HUES64 (cell line): ENCODE measurements around the gene CHRNA5.
"Not testable (repeated sequence)": the region's sequence is repeated elsewhere in the genome, so short reads cannot be mapped to it uniquely, and the experiment has no call there.

Source experiments
- H3K27ac ChIP-seq: 2 replicates; pipeline ENCODE4 v1.7.0; 2013; ENCODE audit warnings: low read depth, low read length, inconsistent platforms
- H3K27me3 ChIP-seq: 2 replicates; pipeline ENCODE4 v1.6.1; 2013; ENCODE audit warnings: mild to moderate bottlenecking, low read length; ENCODE audit not compliant: insufficient read depth
- H3K36me3 ChIP-seq: 2 replicates; pipeline ENCODE4 v1.6.1; 2013; ENCODE audit warnings: mild to moderate bottlenecking, low read length; ENCODE audit not compliant: insufficient read depth
- H3K4me1 ChIP-seq: 2 replicates; pipeline ENCODE4 v1.6.1; 2013; ENCODE audit warnings: mild to moderate bottlenecking, low read length, moderate library complexity; ENCODE audit not compliant: insufficient read depth
- H3K4me3 ChIP-seq: 2 replicates; pipeline ENCODE4 v1.5.1; 2013; ENCODE audit warnings: mild to moderate bottlenecking, low read length, moderate library complexity
- H3K9ac ChIP-seq: 2 replicates; pipeline ENCODE4 v1.6.1; 2013; ENCODE audit warnings: mild to moderate bottlenecking, low read depth, low read length
- H3K9me3 ChIP-seq: 2 replicates; pipeline ENCODE4 v1.6.1; 2013; ENCODE audit warnings: low read depth, low read length; ENCODE audit not compliant: insufficient read depth
- WGBS: fragments of 150-250, 120-280 bp; methylation state at CpG from one replicate; pipeline ENCODE4 v1.1.7; 2013; ENCODE audit warnings: missing lambda C conversion rate; 5-methylcytosine and 5-hydroxymethylcytosine counted together

The CHRNA5 gene

DNA sequence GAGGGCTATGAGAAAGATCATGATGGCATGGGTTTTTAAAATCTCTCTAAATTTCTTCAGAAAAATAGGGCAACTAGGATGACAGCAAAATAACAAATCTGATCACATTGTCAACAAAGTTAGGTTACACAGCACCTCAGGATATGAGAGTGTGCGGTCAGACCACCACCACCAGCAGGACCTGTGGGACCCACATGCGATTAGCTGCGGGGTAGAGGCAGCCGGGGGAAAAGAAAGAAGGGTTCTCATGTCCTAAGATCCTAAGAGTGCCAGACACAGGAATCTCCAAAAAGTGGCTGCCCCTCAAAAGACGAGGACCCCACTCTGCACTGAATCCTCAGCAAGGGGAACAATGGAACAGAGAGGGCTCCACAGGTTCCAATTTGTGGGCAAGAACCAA lies 39.9 kb downstream of the CHRNA5 start:
- H3K36me3 ChIP-seq: peaks cover 13% of the 10 kb centered on the region
- 94% methylated on average over 5 of the region's 5 CpGs for WGBS
- H3K4me1 ChIP-seq: no peaks in the 10 kb centered on the region
- peaks cover 10% of the 10 kb centered on the region; the same call in 1 of the 2 replicates for H3K9me3 ChIP-seq
- no peaks in the 10 kb centered on the region for H3K27me3 ChIP-seq
- H3K27ac ChIP-seq: no peak overlapping the region
- H3K4me3 ChIP-seq: no peak overlapping the region
- H3K9ac ChIP-seq: no peak overlapping the region

DNA sequence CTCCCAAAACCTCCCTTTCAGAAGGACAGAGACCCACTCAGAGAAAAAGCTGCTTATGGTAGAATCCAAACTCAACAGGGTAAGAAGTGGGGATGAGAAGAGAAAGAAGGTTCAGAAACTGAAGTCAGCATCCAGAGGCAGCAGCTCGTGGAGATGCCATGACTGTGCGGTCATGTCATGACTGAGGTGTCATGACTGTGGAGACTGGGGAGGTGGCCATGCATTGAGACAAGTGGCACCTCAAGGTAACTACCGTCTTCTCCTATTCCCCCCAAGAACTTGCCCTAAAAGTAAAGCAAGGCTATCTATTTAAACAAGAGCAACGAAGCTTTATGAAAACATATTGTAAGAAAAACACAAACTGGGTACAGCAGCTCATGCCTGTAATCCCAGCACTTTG lies 40.4 kb downstream of the CHRNA5 start:
- WGBS: 95% methylated on average over 4 of the region's 4 CpGs
- no peak overlapping the region for H3K4me3 ChIP-seq

DNA sequence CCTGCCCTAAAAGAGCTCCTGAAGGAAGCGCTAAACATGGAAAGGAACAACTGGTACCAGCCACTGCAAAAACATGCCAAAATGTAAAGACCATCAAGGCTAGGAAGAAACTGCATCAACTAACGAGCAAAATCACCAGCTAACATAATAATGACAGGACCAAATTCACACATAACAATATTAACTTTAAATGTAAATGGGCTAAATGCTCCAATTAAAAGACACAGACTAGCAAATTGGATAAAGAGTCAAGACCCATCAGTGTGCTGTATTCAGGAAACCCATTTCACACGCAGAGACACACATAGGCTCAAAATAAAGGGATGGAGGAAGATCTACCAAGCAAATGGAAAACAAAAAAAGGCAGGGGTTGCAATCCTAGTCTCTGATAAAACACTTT lies 44.2 kb downstream of the CHRNA5 start:
- not testable (repeated sequence) for H3K4me3 ChIP-seq, H3K27me3 ChIP-seq, H3K4me1 ChIP-seq, H3K27ac ChIP-seq, H3K36me3 ChIP-seq, H3K9ac ChIP-seq
- H3K9me3 ChIP-seq: peaks cover 10% of the 10 kb centered on the region; the same call in 1 of the 2 replicates
- WGBS: no CpG with 5 or more reads among the region's 3 CpGs

More for the DNA sequence above, 40.4 kb downstream of the CHRNA5 start:
- H3K9ac ChIP-seq: no peak overlapping the region
- H3K9me3 ChIP-seq: peaks cover 10% of the 10 kb centered on the region; the same call in 1 of the 2 replicates
- no peak overlapping the region for H3K27ac ChIP-seq
- H3K36me3 ChIP-seq: peaks cover 13% of the 10 kb centered on the region
- H3K4me1 ChIP-seq: no peaks in the 10 kb centered on the region
- no peaks in the 10 kb centered on the region for H3K27me3 ChIP-seq

DNA sequence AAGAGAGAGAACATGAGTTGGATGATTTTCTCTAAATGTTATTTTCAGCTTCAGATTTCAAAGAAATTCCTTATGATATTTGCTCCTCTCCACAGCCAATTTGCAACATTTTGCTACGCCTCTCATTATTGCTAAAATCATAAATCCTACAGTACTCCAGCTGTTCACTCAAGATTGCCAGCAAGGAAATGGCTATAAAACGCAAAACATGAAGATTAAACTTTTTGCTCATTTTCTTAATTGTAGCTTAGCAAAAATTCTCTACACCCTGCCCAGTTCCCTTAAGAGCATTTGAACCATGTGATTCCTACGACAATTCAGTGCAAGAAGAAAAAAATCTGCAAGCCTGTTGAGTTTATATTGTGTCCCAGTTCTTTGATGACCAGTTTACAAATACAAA lies 48.7 kb downstream of the CHRNA5 start:
- peaks cover 5% of the 10 kb centered on the region for H3K27me3 ChIP-seq
- 96% methylated on average over 2 of the region's 3 CpGs for WGBS
- no peaks in the 10 kb centered on the region for H3K9me3 ChIP-seq
- H3K4me3 ChIP-seq: no peak overlapping the region
- no peak overlapping the region for H3K9ac ChIP-seq
- H3K36me3 ChIP-seq: no peaks in the 10 kb centered on the region
- no peak overlapping the region for H3K27ac ChIP-seq
- H3K4me1 ChIP-seq: no peaks in the 10 kb centered on the region

DNA sequence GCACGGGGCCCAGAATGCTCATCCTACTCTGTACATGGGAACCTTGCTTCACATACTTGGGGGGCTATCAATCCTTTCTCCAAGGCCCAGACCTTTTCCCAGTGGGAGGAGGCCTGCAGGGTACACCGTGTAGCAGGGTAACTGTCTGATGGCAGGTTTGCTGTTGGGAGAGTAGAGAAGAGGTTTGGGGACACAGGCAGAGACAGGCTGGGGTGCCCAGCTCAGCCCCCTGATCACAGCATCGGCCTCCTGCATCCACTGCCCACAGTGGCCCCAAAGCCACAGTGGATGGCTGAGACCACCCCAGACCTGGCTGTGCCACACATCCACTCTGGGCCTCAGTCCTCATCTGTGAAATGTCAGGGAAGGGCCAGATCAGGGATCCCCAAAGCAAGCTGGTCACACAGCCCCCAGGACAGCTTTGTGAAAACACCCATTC lies 49.9 kb downstream of the CHRNA5 start:
- H3K4me3 ChIP-seq: no peak overlapping the region
- no peaks in the 10 kb centered on the region for H3K36me3 ChIP-seq
- H3K9ac ChIP-seq: no peak overlapping the region
- peaks cover 17% of the 10 kb centered on the region for H3K27me3 ChIP-seq
- peaks cover 4% of the 10 kb centered on the region; the same call in 1 of the 2 replicates for H3K4me1 ChIP-seq
- no peak overlapping the region for H3K27ac ChIP-seq
- H3K9me3 ChIP-seq: no peaks in the 10 kb centered on the region
- WGBS: 89% methylated on average over 3 of the region's 3 CpGs

DNA sequence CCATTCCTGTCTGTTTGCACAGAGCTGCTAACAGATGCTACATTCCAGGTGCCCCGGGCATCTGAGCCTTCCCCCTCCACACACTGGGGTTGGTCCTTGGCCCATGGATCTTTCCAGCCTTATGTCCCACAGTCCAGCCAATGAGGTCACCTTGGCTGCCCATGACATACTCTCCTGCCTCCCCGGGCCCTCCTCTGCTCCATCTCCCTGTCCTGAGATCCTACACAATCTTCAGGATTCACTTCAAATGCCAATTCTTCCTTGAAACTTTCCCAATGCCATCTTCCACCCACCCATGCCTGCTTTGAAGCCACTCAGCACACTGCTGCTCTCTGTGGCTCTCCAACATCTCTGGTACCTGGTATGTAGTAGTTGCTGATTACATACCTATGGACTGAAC lies 51.2 kb downstream of the CHRNA5 start:
- 92% methylated on average over 2 of the region's 2 CpGs for WGBS
- Histone ChIP-seq H3K27me3 (peaks cover 30% of the 10 kb centered on the region), H3K36me3 (no peaks in the 10 kb centered on the region), H3K4me1 (peaks cover 8% of the 10 kb centered on the region; the same call in 1 of the 2 replicates), H3K9me3 (no peaks in the 10 kb centered on the region), H3K9ac (no peak overlapping the region), H3K4me3 (no peak overlapping the region), H3K27ac (no peak overlapping the region)

DNA sequence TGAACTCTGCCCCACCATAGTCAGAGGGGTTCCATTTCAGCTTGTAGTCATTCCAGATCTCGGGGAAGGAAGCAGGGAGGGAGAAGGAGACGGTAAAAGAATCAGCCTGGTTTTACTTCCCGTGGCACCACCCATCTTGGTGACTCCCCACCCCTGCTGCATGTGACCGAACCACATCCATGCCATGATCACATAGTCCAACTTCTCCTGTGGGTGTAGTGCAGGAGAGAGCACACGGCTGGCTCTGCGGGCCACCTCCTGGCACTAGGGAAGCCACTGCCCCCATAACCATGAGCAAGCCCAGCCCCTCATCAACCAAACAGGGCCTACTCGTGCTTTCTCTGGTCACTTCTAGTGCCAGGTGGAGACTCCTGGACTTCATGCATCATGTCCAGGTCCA lies 51.8 kb downstream of the CHRNA5 start:
- Histone ChIP-seq H3K27me3 (peaks cover 36% of the 10 kb centered on the region), H3K4me3 (no peak overlapping the region), H3K9ac (no peak overlapping the region), H3K4me1 (peaks cover 8% of the 10 kb centered on the region; the same call in 1 of the 2 replicates), H3K36me3 (no peaks in the 10 kb centered on the region), H3K27ac (no peak overlapping the region), H3K9me3 (no peaks in the 10 kb centered on the region)
- 90% methylated on average over 7 of the region's 7 CpGs for WGBS

DNA sequence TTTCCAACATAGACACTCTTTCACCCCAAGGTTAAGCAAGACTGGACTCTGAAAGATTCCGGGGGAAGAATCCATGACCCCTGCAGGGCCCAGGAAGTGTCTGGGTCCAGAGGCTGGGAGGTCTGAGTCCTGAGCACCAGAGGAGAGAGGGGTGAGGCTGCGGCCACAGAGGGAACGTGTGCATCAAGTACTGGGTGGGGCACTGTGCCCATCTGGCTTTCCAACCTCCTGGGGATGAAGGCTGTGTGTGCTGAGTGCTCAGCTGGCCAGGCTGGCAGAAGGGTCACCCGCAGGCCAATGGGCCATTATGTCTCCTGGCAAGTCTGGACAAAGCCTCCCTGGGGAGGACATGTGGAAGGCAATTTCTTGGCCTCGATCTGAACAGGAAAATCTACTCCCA lies 52.2 kb downstream of the CHRNA5 start:
- H3K27ac ChIP-seq: no peak overlapping the region

DNA sequence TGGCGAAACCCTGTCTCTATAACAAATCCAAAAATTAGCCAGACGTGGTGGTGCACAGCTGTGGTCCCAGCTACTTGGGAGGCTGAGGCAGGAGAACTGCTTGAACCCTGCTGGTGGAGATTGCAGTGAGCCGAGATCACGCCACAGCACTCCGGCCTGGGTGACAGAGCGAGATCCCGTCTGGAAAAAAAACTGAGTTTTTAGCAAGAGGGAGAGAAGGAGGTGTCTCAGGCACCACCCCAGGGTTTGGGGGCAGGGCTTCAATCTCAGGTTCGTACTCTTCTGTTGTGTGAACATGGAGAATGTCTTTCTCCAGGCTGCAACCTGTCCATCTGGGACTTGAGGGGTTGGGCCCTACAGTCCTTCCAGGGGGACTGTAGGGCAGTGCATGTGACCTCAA lies 52.7 kb downstream of the CHRNA5 start:
- no peaks in the 10 kb centered on the region for H3K36me3 ChIP-seq

More for the DNA sequence above, 52.2 kb downstream of the CHRNA5 start:
- H3K9me3 ChIP-seq: no peaks in the 10 kb centered on the region
- 90% methylated on average over 5 of the region's 5 CpGs for whole genome bisulfite sequencing
- no peak overlapping the region for H3K9ac ChIP-seq
- H3K27me3 ChIP-seq: peaks cover 40% of the 10 kb centered on the region
- H3K4me3 ChIP-seq: no peak overlapping the region
- no peaks in the 10 kb centered on the region for H3K36me3 ChIP-seq
- peaks cover 8% of the 10 kb centered on the region; the same call in 1 of the 2 replicates for H3K4me1 ChIP-seq

GRCh38 chr15:78618490-78618934 lies 53.2 kb downstream of the CHRNA5 start:
- no peak overlapping the region for H3K9ac ChIP-seq
- H3K36me3 ChIP-seq: no peaks in the 10 kb centered on the region
- H3K27ac ChIP-seq: no peak overlapping the region
- H3K4me3 ChIP-seq: no peak overlapping the region
- WGBS: 57% methylated on average over 8 of the region's 8 CpGs
- H3K9me3 ChIP-seq: no peaks in the 10 kb centered on the region
- H3K27me3 ChIP-seq: peaks cover 47% of the 10 kb centered on the region
- H3K4me1 ChIP-seq: peaks cover 8% of the 10 kb centered on the region; the same call in 1 of the 2 replicates

More for the DNA sequence above, 52.7 kb downstream of the CHRNA5 start:
- peaks cover 8% of the 10 kb centered on the region; the same call in 1 of the 2 replicates for H3K4me1 ChIP-seq
- WGBS: 87% methylated on average over 8 of the region's 8 CpGs
- no peaks in the 10 kb centered on the region for H3K9me3 ChIP-seq
- H3K9ac ChIP-seq: no peak overlapping the region
- no peak overlapping the region for H3K4me3 ChIP-seq
- H3K27ac ChIP-seq: no peak overlapping the region
- peaks cover 45% of the 10 kb centered on the region for H3K27me3 ChIP-seq

DNA sequence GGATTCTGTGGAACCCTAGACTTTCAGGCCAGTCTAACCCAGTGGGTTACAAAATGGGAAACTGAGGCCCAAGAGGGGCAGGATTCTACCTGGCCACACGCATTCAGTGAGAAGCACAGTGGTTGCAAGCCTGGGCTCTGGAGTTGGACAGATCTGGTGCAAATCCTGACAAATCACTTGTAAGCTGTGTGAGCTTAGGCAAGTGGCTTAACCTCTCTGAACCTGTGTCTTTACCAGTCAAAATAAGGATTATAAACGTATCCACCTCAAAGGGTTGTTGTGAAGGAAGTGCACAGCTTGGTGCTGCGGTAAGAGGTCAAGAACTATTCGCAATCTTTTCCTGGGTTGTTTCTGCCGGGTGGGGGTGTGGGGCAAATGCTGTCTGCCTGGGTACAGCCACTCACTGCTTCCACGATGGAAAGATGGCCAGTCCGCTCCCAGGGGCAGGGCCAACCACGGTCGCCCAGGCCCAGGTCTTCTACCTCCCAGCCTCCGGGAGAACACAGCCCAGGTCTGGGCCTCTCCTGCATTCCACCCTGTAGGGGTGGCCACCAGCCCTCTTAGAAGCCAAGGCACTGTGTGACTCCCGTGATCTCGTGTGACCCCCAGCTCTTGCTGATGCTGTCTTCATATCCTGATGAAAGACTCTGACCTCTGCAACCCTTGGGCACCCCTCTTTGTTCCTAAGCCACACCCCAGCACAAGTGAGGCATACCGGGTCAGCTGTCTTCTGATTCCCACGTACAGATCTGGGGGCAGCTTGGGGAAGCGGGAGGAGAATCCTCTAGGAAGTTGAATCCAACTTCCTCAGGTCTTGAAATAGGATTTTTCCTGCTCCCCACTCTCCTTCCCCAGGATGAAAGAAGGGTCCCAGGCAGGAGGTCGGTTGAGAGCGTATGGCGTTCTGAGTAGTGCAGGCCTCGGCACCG lies 54.0 kb downstream of the CHRNA5 start:
- Histone ChIP-seq H3K36me3 (no peaks in the 10 kb centered on the region), H3K9me3 (no peaks in the 10 kb centered on the region), H3K9ac (no peak overlapping the region; the same call in 1 of the 2 replicates), H3K27me3 (peaks cover 47% of the 10 kb centered on the region), H3K4me1 (peaks cover 8% of the 10 kb centered on the region; the same call in 1 of the 2 replicates), H3K4me3 (peak overlapping the region; percentile 67), H3K27ac (no peak overlapping the region)
- WGBS: 62% methylated on average over 20 of the region's 20 CpGs
